Stimulated activated CD8-positive, alpha-beta memory T cell treated with anti-CD3 and anti-CD28 coated beads, Interleukin-7, amount 100 ng/mL, for 48 hours (primary cell): ENCODE data around the gene SLMAP.

Source experiments
- DNase-seq, 2 donors: peaks; one replicate each; pipeline ENCODE4 v3.0.0-alpha.2; 2020; ENCODE audit warnings: low read depth in 1 of 2; ENCODE audit errors: extremely low read depth in 1 of 2

Gene SLMAP, protein sequence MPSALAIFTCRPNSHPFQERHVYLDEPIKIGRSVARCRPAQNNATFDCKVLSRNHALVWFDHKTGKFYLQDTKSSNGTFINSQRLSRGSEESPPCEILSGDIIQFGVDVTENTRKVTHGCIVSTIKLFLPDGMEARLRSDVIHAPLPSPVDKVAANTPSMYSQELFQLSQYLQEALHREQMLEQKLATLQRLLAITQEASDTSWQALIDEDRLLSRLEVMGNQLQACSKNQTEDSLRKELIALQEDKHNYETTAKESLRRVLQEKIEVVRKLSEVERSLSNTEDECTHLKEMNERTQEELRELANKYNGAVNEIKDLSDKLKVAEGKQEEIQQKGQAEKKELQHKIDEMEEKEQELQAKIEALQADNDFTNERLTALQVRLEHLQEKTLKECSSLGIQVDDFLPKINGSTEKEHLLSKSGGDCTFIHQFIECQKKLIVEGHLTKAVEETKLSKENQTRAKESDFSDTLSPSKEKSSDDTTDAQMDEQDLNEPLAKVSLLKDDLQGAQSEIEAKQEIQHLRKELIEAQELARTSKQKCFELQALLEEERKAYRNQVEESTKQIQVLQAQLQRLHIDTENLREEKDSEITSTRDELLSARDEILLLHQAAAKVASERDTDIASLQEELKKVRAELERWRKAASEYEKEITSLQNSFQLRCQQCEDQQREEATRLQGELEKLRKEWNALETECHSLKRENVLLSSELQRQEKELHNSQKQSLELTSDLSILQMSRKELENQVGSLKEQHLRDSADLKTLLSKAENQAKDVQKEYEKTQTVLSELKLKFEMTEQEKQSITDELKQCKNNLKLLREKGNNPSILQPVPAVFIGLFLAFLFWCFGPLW

DNA sequence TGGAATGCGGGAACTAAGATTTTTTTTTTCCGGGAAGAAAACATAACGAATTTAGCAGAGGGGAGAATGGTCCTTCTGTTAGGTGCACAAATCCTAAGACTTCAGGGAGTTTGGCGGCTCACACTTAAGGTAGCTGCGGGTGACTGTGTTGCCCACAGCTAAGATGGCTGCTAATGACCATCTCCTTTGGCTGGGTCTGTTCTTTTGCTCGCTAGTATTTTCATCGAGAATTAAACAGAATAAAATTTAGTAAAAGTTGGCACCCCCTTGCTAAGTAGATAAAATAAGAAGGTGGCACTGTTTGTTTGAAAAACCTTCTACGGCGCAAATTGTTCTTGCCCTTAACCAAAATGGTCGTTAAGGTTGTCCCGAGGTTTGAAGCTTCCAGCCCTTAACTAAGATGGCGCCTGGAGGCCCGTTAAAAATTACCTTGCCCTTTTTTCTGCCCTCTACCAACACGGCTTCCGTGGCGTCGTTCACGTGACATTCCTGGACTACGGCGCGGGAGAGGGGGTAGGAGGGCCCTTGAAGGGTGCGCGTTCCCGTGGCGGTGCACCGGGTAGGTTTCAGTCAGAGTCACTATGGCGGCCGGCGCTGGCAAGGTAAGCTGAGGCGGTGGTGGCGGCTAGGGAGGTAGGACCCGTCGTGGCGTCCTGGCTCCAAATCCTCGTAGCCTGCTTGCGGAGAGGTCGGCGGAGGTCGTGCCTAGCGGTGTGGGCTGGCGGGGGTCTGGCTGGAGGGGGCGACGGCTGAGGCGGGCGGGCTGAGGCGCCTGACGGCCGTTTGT is at the start of gene SLMAP:
TSS of gene SLMAP (plus strand) at position 569 of the 787 bp plus-strand sequence. CDS start 1,343 bp downstream, outside the sequence.
- DNase-seq = peak; percentile 91 to 95

DNA sequence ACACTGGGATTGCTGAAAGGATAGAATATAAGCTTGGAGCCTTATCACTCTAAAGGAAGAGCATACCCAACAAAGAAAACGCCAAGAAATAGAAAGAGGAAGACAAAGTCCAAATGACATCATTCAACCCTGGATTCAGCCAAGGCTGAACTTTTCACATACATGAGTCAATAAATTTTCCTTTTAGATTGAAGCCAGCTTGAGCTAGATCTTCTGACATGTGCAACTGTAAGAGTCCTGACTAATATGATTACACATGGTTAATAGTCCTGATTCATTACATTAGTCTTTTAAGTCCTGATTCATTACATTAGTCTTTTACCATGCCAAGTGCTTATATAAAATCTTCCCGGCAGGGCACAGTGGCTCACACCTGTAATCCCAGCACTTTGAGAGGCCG is 49.6 kb upstream of the SLMAP start:
- DNase-seq = no peak

DNA sequence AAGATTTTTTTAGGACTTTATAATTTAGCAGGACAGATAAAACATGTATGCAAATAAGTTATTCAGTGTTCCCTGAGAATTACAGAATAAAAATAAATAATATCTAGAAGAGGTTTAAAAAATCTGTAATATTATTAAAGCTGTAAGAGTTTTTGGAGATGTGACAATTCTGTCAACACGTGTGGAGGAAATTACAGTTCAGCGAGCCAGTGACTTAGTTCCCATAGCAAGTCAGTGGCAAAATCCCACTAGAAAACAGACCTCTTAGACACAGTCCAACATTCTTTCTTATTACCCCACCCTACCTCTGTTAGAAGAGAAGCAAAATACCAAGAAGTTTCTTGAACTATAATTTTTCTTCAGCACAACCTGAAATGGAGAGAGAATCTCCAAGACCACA is 47.1 kb upstream of the SLMAP start:
- no peak for DNase-seq

DNA sequence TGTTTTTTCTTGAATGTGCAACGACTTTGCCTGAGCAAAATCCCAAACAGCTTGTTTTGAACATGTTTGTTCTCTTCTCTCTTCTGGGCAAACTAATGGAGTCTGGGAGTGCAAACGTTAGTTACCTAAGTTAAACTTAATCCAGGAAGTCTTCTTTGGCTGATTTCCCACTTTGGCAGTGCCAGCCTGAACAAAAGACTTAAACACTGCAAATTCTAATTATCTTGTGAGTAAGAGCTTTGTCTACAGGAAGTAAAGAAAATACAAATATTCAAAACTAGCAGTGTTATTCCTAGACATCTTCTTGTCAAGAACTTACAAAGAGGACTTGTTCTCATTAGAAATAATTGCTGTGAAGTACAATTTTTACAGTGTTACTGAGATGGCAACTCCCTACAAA is 46.5 kb upstream of the SLMAP start:
- DNase-seq = no peak

DNA sequence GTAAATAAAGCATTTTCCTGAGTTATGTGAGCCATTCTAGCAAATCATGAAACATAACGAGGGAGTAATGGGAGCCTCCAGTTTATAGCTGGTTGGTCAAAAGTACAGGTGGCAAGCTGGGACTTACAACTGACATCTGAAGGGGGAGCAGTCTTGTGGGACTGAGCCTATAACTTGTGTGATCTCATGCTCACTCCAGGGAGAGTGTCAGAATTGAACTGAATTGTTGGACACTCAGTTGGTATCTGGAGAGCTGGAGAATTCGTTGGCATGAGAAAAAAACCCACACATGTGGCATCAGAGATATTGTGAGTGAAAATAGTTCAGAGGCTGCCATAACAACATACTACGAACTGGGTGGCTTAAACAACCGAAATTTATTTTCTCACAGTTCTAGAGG is 40.4 kb upstream of the SLMAP start:
- DNase-seq = no peak

DNA sequence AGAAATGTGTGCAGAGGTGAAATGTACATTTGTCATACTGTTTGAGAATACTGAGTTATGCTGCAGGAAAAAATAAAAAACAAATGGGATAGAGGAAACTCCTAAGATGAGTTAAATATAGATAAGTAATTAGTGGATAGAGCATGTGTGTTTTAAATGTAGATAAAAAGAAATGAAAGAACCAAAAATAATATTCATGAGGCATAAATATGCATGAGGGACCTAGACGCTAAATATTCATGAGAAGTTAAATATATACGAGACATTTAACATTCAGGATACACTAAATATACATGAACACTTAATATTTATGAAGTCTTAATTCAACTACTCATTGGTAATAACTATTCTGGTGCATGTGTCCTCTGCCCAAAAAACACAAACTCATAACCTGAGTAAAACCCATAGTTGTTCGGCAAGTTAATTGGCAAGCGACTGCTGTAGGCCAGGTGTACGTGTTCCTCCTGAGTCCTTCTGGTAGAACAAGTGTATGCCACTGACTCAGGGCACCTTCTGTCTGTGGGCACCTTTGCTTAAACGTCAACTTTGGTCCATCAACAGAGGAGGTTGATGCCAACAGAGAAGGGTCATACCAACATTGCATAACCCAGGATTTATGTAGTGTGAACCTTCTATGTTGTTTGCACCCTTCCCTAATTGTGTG is 38.8 kb upstream of the SLMAP start:
- no peak for DNase-seq

DNA sequence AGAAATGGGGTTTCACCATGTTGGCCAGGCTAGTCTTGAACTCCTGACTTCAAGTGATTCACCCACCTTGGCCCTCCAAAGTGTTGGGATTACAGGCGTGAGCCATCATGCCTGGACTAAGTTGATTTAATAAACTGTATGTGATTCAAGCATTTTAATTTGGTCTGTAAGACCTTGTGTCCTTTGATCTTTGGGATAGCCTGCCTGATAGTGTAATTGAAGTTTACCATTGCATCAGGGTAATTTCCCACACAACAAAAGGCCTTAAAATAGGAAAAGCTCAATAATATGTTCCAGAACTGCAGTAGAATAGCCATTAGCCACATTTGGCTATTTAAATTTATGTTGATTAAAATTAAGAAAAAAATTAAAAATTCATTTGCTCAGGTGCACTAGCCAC is 38.0 kb upstream of the SLMAP start:
- no peak for DNase-seq

DNA sequence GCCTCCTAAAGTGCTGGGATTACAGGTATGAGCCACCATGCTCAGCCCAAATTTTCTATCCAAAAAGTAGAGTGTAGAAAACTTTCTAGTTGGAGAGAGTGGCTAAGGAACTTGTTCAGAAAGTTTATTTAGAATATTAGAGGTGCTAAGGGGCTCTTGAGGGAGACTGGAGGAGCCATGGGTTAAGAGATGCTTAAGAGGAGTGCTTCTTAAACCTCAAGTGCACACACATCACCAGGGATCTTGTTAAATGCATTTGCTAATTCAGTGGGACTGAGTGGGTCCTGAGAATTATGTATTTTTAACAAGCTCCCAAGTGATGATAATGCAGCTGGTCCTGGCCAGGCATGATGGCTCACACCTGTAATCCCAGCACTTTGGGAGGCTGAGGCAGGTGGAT is 29.7 kb upstream of the SLMAP start:
- DNase-seq = no peak

DNA sequence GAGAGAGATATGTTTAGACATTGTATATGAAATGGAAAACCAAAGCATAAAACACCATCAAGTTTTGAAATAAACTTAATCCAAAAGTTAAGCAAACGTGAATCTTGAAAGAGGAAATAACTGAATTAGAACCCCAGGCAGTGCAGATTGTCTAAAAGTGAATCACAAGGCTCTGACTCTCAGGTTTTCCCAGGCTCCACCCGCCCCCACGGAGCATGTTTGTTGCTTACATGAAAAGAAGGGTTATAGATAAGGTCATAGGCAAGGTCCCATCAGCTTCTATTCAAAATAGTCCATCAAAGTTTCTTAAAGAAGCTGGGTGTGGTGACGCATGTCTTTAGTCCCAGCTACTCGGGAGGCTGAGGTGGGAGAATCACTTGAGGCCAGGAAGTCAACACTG is 29.0 kb upstream of the SLMAP start:
- no peak for DNase-seq

DNA sequence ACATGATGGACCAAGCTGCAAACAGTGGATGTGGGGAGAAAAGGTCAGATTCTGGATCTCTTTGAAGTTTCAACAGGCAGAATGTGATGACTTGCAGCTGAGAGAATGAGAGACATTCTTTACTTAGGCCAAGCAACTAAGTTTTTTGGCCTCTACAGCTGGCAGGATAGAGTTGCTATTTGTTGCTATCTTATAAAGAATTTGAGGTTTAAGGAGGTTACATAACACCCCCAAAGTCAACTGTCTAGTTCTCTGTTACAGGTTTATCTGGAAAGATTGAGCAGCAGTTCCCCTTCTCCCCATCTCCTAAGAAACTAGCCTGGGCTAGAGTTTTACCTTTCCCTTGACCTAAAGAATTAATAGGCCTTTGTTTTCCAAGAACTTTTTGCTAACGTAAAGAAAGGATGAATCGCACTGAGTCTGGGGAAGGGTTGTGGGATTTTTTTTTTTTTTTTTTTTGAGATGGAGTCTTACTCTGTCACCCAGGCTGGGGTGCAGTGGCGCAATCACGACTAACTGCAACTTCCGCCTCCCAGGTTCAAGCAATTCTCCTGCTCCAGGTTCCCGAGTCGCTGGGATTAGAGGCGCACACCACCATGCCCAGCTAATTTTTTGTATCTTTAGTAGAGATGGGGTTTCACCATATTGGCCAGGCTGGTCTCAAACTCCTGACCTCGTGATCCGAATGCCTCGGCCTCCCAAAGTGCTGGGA is 26.6 kb upstream of the SLMAP start:
- no peak for DNase-seq

DNA sequence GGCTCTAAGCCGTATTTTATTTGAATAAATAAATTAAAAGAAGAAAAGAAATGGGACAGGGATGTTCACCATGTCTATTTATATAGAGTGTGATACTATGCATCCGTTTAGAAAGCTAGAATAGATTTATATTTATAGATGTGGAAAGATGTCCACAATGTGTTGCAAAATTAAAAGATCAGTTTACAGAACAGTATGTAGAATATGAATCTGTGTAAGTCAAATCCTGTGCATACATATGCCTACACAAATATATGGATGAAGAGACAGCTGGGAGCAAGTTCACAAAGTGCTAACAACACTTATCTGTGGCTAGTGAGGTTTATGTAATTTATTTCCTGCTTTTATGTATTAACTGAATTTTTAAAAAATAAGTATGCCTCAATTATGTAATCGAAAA is 25.4 kb upstream of the SLMAP start:
- no peak for DNase-seq

DNA sequence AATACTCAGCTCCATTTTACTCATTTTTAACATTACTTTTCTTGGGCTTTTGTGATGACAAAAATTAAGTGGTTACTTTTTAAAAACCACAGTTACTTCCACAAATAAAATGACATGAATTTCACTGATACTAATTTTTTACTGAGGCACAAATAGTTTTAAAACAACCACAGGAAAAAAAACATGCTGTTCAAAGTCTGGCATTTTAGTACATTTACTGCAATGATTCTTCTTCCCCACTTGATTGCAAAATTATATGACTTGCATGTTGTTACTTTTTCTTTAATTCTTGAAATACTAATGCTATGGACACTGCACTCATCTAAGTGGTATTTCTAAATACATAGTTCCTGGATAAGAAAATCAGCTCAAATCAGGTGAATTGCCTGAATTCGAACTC is 24.8 kb upstream of the SLMAP start:
- no peak for DNase-seq

DNA sequence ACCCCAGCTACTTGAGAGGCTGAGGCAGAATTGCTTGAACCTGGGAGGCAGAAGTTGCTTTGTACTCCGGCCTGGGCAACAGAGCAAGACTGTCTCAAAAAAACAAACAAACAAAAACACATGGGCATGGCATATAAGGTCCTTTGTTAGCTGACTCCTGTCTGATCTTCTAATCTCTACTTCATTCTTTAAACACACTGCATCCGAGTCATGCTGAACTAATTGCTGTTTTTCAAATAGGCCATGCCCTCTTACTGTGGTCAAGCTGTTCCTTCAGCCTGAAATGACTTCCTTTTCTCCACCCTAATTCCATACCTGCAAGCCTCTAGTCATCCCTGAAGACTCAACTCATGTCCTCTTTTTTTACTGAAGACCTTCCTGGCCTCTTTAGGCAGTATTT is 22.3 kb upstream of the SLMAP start:
- no peak for DNase-seq

DNA sequence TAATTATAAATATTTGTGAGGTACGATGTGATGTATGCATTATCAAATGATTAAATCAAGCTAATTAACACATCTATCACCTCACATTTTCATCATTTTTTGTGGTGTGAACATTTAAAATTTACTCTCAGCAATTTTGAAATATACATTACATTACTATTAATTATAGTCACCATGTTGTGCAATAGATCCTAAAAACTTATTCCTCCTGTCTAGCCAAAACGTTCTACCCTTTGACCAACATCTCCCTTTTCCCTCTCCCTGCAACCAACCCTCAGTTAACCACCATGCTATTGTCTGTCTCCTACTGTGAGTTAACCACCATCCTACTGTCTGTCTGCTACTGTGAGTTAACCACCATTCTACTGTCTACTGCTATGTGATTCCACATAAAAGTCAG is 20.7 kb upstream of the SLMAP start:
- no peak for DNase-seq

DNA sequence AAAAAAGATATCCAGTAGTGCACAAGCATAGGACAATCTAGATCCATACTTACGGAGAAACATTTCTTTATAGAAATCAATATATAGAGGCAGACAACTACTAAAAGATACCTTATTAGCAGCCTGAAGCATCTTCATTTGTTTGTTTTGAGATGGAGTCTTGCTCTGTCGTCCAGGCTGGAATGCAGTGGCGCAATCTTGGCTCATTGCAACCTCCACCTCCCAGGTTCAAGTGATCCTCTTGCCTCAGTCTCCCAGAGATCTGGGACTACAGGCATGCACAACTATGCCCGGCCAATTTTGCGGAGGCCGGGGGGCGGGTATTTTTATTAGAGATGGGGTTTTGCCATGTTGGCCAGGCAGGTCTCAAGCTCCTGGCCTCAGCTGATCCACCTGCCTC is 18.3 kb upstream of the SLMAP start:
- no peak for DNase-seq

DNA sequence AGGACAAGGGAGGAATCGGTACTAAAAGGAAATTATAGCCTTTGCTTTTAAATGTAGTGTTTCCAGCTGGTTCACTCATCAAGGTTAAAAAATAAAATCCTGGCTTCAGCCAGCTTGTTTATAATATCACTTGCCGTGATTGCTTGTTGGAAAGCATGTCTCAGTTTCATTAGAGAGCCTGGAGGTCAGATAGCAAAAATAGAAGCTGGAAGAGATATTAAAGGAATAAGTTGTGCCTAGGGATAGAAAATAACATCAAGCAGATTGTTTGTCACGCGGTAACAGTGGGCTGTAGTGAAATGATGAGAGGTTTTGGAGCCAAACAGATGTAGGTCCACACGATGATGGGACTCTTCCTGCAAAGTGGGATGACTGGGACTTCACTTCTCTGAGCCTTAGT is 17.7 kb upstream of the SLMAP start:
- DNase-seq = no peak

DNA sequence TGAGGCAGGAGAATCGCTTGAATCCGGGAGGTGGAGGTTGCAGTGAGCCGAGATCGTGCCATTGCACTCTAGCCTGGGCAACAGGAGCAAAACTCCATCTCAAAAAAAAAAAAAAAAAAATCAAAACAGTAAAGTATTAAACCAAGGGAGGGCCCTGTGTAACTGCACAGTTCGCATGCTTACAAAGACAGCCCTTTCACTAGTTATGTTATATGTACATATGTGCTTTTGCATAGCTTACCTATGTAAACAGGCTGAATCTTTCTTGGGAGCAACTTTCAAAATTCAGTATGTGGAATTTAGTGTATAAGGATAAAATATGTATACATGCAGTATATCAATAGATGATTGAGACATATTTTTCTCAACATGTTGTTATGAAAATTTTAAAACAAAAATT is 16.1 kb upstream of the SLMAP start:
- DNase-seq = no peak

DNA sequence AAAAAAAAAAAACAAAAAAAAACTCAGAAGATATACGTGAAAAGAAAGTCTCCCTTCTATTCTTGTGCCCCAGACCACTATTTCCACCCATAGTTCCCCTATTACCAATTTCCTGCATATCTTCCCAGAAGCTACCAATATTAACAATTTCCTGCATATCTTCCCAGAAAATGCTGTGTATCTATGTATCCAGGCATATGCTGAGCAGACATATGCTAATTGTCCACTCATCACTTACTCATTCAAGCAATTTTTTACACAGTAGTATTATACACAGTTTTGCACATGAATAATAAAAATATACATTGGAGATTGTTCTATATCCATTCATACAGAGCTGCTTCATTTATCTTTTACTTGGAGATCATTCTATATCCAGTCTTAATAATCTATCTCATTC is 12.6 kb upstream of the SLMAP start:
- no peak for DNase-seq

DNA sequence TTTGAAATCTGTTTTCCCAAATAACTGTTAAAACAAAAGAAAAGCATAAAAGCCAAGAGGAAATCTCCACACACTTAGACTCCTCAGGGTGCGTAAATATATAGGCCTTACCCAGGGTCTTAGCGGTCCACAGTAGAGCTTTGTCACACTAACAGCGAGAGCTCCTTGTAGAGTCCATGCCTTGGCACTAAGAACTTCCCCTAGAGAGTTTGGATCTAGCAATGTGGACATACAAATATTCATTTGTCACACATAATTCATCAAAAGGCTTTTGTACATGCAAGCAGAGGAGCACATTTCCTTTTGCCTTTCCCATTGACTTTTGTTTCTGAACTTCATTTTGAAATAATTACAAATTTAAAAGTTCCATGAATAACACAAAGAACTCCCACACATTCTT is 11.0 kb upstream of the SLMAP start:
- DNase-seq = no peak
